Sciatic nerve (tissue), 2 donors: Measurements from ENCODE around the gene SLC25A27. TPM values are rescaled to one million over a fixed set of nuclear protein-coding genes. Genes with fewer than 3 reads are reported as not detected.

Experiments used
- ATAC-seq: fragments of 200-7000 bp; cut with Tn5 transposase; one replicate; pipeline ENCODE4 v1.9.1; 2020; ENCODE audit warnings: mild to moderate bottlenecking, moderate library complexity
- DNase-seq: peaks from one replicate; pipeline ENCODE4 v3.0.0-alpha.2; 2020; ENCODE audit warnings: low spot score
- intact Hi-C: fragments of 100-400 bp; cut with DNase I; formaldehyde crosslinking; loops from one replicate; pipeline ENCODE4 v1.14.2; 2022
- total RNA-seq: library from RNA; stranded (reverse); fragmentation: NEBNext Ultra II Directional; extraction: Animal tissue kit (Norgen Biotek cat#: 25700); gene quantifications from one replicate; pipeline ENCODE4 v1.2.1, GENCODE V29; 2021
- donor health status: DM: no; HTN: no; CAD: no.
- donor health status: DM: no; HTN: no; CAD: no.

SLC25A27 gene
- total RNA-seq, result 49.0 TPM

GRCh38 chr6:46652603-46653438, at the start of gene SLC25A27, which contains the start of gene CYP39A1:
SLC25A27 (plus strand) TSS chr6:46652975; CDS start chr6:46653193, 218 bp downstream.
CYP39A1 (minus strand) TSS chr6:46652818; CDS start chr6:46652582, 236 bp downstream.
- peak; percentile 100 for ATAC-seq
- intact Hi-C loops, result no loop called here
- peak; percentile 96 for DNase-seq

GRCh38 chr6:46605091-46605797, 47.5 kb upstream of the SLC25A27 start:
- no peak for ATAC-seq
- intact Hi-C loops, result no loop called here

GRCh38 chr6:46606338-46606737, 46.4 kb upstream of the SLC25A27 start:
- no peak for ATAC-seq
- no peak for DNase-seq
- intact Hi-C loops, result no loop called here

More at GRCh38 chr6:46605091-46605797, 47.5 kb upstream of the SLC25A27 start:
- DNase-seq, result no peak

GRCh38 chr6:46610862-46611553, 41.8 kb upstream of the SLC25A27 start:
- DNase-seq (no peak), ATAC-seq (no peak)
- intact Hi-C loops, result no loop called here

- DNase-seq (no peak), ATAC-seq (no peak)
- intact Hi-C loops, result no loop called here
These were observed 40.1 kb upstream of the SLC25A27 start for GRCh38 chr6:46612645-46613044.

GRCh38 chr6:46618726-46619125, 34.0 kb upstream of the SLC25A27 start:
- DNase-seq, result no peak
- ATAC-seq, result no peak
- intact Hi-C loops, result no loop called here

- no peak for DNase-seq
- ATAC-seq, result peak; percentile 83
- intact Hi-C loops, result no loop called here
These were observed 26.4 kb upstream of the SLC25A27 start for GRCh38 chr6:46626228-46626909.

GRCh38 chr6:46626976-46627375, 25.8 kb upstream of the SLC25A27 start:
- intact Hi-C loops, result no loop called here
- ATAC-seq (no peak), DNase-seq (no peak)

GRCh38 chr6:46628498-46628897, 24.3 kb upstream of the SLC25A27 start:
- no peak for DNase-seq
- intact Hi-C loops, result no loop called here
- ATAC-seq, result peak; percentile 19

GRCh38 chr6:46628976-46629375, 23.8 kb upstream of the SLC25A27 start:
- DNase-seq, result no peak
- intact Hi-C loops, result no loop called here
- ATAC-seq, result peak; percentile 44

GRCh38 chr6:46629691-46630090, 23.1 kb upstream of the SLC25A27 start:
- intact Hi-C loops, result no loop called here
- no peak for DNase-seq
- ATAC-seq, result peak; percentile 55

GRCh38 chr6:46632053-46632452, 20.7 kb upstream of the SLC25A27 start:
- intact Hi-C loops, result no loop called here
- DNase-seq, result no peak

GRCh38 chr6:46635462-46635861, 17.3 kb upstream of the SLC25A27 start:
- intact Hi-C loops, result no loop called here
- no peak for ATAC-seq
- no peak for DNase-seq

More at GRCh38 chr6:46632053-46632452, 20.7 kb upstream of the SLC25A27 start:
- ATAC-seq, result no peak

GRCh38 chr6:46637145-46637544, 15.6 kb upstream of the SLC25A27 start:
- DNase-seq (no peak), ATAC-seq (no peak)
- intact Hi-C loops, result no loop called here

- DNase-seq, result no peak
- no peak for ATAC-seq
- intact Hi-C loops, result no loop called here
These were observed 14.8 kb upstream of the SLC25A27 start for GRCh38 chr6:46637933-46638332.

GRCh38 chr6:46638650-46639049, 14.1 kb upstream of the SLC25A27 start:
- no peak for DNase-seq
- intact Hi-C loops, result no loop called here
- ATAC-seq, result no peak

- ATAC-seq (no peak), DNase-seq (no peak)
- intact Hi-C loops, result no loop called here
These were observed 9.6 kb upstream of the SLC25A27 start for GRCh38 chr6:46642928-46643751.

GRCh38 chr6:46645265-46645664, 7.5 kb upstream of the SLC25A27 start:
- ATAC-seq, result no peak
- no peak for DNase-seq
- intact Hi-C loops, result no loop called here
